DMS53 (cell line): ENCODE results near the gene ANTKMT.
"Not testable (repeated sequence)": the region's sequence is repeated elsewhere in the genome, so short reads cannot be mapped to it uniquely, and the experiment has no call there.

Experiments
- DNase-seq: peaks from one replicate; lab custom pipeline; 2025; lab: John Stamatoyannopoulos, UW

The ANTKMT gene

GRCh38 chr16:681746-682427 lies 39.1 kb upstream of the ANTKMT start:
- no peak for DNase-seq

GRCh38 chr16:682493-683395 lies 38.2 kb upstream of the ANTKMT start:
- no peak for DNase-seq

GRCh38 chr16:683396-684070 lies 37.4 kb upstream of the ANTKMT start:
- peak; percentile 72 for DNase-seq

GRCh38 chr16:684071-684794 lies 36.7 kb upstream of the ANTKMT start, which contains the start of gene JMJD8:
Gene JMJD8, minus strand, starts transcription at chr16:684334. Its CDS starts 15 bp downstream, at chr16:684319.
- peak; percentile 98 for DNase-seq

GRCh38 chr16:684961-685696 lies 35.8 kb upstream of the ANTKMT start:
- DNase-seq, result peak; percentile 96

- DNase-seq, result peak; percentile 86
Measured at GRCh38 chr16:685967-686366, 35.0 kb upstream of the ANTKMT start.

GRCh38 chr16:686459-687260 lies 34.3 kb upstream of the ANTKMT start:
- DNase-seq, result no peak

GRCh38 chr16:687499-687898 lies 33.4 kb upstream of the ANTKMT start:
- DNase-seq, result no peak

GRCh38 chr16:689175-689897 lies 31.6 kb upstream of the ANTKMT start:
- peak; percentile 51 for DNase-seq

- not testable (repeated sequence) for DNase-seq
Measured at GRCh38 chr16:691242-691641, 29.7 kb upstream of the ANTKMT start.

GRCh38 chr16:692356-693108 lies 28.4 kb upstream of the ANTKMT start:
- peak; percentile 40 for DNase-seq

- DNase-seq, result peak; percentile 42
Measured at GRCh38 chr16:693364-693763, 27.6 kb upstream of the ANTKMT start.

GRCh38 chr16:693766-694165 lies 27.2 kb upstream of the ANTKMT start:
- no peak for DNase-seq

- DNase-seq, result no peak
Measured at GRCh38 chr16:694187-694862, 26.6 kb upstream of the ANTKMT start.

GRCh38 chr16:694863-695354 lies 26.0 kb upstream of the ANTKMT start:
- DNase-seq, result no peak

- DNase-seq, result peak; percentile 95
Measured at GRCh38 chr16:695355-696089, 25.4 kb upstream of the ANTKMT start.

- no peak for DNase-seq
Measured at GRCh38 chr16:698911-699671, 21.9 kb upstream of the ANTKMT start.
